Measurements from ENCODE around the gene BDH1.
"Not testable (repeated sequence)": the region's sequence is repeated elsewhere in the genome, so short reads cannot be mapped to it uniquely, and the experiment has no call there.

BDH1 gene

GRCh38 chr3:197577366-197578074 lies 21.8 kb upstream of the BDH1 start:
- H3K4me3 ChIP-seq = no peak overlapping the region
- H3K27ac ChIP-seq = no peak overlapping the region
- TF ChIP-seq CTCF (IDR thresholded peaks at IDR 0.05) = no peak
- no peak for DNase-seq (ENCODE audit: low spot score)

GRCh38 chr3:197576838-197577237 lies 21.1 kb upstream of the BDH1 start:
- no peak overlapping the region for H3K4me3 ChIP-seq
- TF ChIP-seq CTCF (IDR thresholded peaks at IDR 0.05) = no peak
- H3K27ac ChIP-seq = no peak overlapping the region
- DNase-seq (ENCODE audit: low spot score) = no peak

GRCh38 chr3:197575362-197575761 lies 19.6 kb upstream of the BDH1 start:
- no peak for TF ChIP-seq CTCF (IDR thresholded peaks at IDR 0.05)
- no peak for DNase-seq (ENCODE audit: low spot score)
- Histone ChIP-seq H3K4me3 (no peak overlapping the region), H3K27ac (no peak overlapping the region)

DNA sequence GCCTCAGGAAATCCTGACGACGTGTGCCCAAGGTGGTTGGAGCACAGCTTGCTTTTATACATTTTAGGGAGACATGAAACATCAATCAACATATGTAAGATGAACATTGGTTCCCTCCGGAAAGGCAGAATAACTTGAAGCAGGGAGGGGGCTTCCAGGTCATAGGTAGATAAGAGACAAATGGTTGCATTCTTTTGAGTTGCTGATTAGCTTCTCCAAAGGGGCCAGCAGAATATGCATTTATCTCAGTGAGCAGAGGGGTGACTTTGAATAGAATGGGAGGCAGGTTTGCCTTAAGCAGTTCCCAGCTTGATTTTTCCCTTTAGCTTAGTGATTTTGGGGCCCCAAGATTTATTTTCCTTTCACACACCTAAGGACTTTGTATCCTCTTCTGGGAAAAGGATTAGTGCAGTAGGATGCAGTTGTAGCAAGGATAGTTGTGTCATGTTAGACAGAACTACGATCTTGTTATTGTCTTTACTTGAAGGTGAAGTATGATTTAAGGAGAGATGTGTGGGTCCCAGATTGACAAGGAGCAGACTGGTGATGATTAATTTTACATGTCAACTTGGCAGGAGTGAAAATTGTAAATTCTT lies 18.7 kb upstream of the BDH1 start:
- H3K27ac ChIP-seq; H3K4me3 ChIP-seq; DNase-seq (ENCODE audit: low spot score): not testable (repeated sequence)

- H3K27ac ChIP-seq = no peak overlapping the region
- H3K4me3 ChIP-seq = no peak overlapping the region
- no peak for TF ChIP-seq CTCF (IDR thresholded peaks at IDR 0.05)
- no peak for DNase-seq (ENCODE audit: low spot score)
Measured at GRCh38 chr3:197573048-197573767, 17.4 kb upstream of the BDH1 start.

DNA sequence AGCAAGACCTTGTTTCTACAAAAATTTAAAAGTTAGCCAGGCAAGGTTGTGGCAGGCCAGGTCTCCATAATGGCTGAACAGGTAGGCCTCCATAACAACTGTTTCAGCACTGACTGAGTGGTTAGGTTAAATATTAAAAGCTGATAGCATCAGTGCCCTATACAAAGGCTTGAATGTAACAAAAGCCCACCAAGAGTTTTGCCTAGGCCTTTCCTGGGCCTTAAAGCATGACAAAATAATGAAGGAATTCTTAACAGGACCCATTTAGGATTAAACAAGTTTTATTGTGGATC lies 16.1 kb upstream of the BDH1 start:
- not testable (repeated sequence) for H3K4me3 ChIP-seq; H3K27ac ChIP-seq; DNase-seq (ENCODE audit: low spot score)

DNA sequence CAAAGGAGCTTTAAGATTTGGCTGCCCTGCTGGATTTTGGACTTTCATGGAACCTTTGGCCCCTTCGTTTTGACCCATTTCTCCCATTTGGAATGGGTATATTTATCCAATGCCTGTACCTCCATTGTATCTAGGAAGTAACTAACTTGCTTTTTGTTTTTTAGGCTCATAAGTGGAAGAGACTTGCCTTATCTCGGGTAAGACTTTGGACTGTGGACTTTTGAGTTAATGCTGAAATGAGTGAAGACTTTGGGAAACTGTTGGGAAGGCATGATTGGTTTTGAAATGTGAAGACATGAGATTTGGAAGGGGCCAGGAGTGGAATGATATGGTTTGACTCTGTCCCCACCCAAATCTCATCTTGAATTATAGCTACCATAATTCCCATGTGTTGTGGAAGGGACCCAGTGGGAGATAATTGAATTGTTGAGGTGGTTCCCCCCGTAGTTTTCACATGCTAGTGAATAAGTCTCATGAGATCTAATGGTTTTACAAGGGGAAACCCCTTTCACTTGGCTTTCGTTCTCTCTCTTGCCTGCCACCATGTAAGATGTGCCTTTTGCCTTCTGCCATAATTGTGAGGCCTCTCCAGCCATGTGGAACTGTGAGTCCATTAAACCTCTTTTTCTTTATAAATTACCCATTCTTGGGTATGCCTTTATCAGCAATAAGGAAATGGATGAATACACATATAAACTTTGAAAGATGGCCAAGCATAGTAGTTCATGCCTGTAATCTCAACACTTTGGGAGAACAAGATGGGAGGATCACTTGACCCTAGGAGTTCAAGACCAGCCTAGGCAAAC lies 15.5 kb upstream of the BDH1 start:
- DNase-seq (ENCODE audit: low spot score); H3K4me3 ChIP-seq; H3K27ac ChIP-seq: not testable (repeated sequence)

DNA sequence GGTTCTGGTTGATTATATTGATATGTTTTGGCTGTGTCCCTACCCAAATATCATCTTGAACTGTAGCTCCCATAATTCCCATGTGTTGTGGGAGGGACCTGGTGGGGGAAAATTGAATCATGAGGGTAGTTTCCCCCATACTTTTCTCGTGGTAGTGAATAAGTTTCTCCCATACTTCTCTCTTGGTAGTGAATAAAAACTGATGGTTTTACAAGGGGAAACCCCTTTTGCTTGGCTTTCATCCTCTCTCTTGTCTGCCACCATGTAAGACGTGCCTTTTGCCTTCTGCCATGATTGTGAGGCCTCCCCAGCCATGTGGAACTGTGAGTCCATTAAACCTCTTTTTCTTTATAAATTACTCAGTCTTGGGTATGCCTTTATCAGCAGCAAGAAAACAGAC lies 13.7 kb upstream of the BDH1 start:
- not testable (repeated sequence) for DNase-seq (ENCODE audit: low spot score); H3K4me3 ChIP-seq; H3K27ac ChIP-seq

Measured in coronary artery (tissue), 2 donors.